GM21423 (cell line): Measurements from ENCODE around the gene PDE4B.
"Not testable (repeated sequence)": the region's sequence is repeated elsewhere in the genome, so short reads cannot be mapped to it uniquely, and the experiment has no call there.

Experiments
- ATAC-seq: cut with Tn5 transposase; IDR thresholded peaks from one replicate; pipeline ENCODE4 v1.9.1; 2021; ENCODE audit warnings: mild to moderate bottlenecking, moderate library complexity; ENCODE audit not compliant: unreplicated experiment

The PDE4B gene

GRCh38 chr1:65813956-65814355, 21.3 kb downstream of the PDE4B start:
- ATAC-seq = no peak

GRCh38 chr1:65814752-65815151, 22.1 kb downstream of the PDE4B start:
- ATAC-seq = no peak

DNA sequence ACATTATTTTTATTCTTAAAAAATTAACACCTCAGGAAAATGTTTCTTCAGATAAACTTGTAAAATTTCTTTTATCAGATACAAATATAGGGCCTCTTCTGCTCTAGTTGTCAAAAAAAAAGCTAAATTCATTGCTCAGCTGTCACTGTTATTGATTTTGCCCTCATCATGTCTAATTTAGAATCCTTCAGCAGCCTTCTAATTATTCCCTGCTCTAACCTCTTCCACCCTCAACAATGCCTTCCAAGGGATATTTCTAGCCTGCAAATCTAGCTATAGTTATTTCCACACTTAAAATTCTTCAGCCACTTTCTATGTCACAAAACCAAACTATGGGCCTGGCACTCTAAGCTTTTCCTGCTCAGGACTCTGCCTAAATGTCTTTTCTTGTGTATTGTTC, 25.2 kb downstream of the PDE4B start:
- ATAC-seq = no peak

- no peak for ATAC-seq
Measured at GRCh38 chr1:65818966-65819365, 26.3 kb downstream of the PDE4B start.

DNA sequence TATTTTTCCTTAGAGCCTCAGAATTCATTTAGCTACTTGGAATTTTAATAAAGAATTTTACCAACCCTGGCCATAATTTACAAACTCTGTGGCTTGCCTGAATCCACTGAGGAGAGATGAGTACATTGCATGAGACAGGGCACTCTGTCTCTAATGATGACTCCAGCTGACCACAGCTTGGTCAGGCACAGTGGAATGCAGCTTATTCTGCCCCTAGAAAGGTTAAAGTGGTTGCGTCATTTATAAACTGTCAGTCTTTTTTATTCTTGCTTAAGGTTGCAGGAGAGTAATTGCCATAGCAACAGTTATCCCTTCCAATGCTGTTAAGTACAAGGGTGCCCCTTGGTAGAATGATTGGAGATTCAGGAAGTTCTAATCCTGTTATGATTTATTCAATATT, 28.3 kb downstream of the PDE4B start:
- ATAC-seq = no peak

GRCh38 chr1:65821386-65821785, 28.7 kb downstream of the PDE4B start:
- no peak for ATAC-seq

- ATAC-seq = no peak
Measured at GRCh38 chr1:65824103-65824502, 31.4 kb downstream of the PDE4B start.

DNA sequence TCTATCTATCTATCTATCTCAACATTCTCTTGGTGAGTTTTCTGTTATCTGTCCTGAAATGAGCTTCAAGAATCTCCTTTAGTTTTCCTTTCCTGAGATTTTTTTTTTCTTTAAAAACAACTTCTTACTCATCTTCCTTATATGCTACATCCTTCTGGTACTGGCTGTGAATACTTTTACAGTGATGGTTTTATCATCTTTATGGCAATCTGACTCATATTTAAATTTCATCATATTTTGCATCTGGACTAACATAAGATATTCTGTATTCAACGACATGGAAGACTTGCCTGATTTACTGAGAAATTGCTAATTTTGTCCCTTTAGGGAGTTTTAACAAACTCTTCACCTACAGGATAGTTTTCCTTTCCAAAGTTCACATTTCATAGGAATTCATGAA, 33.0 kb downstream of the PDE4B start:
- no peak for ATAC-seq

- ATAC-seq = no peak
Measured at GRCh38 chr1:65826782-65827181, 34.1 kb downstream of the PDE4B start.

GRCh38 chr1:65827346-65827745, 34.7 kb downstream of the PDE4B start:
- no peak for ATAC-seq

DNA sequence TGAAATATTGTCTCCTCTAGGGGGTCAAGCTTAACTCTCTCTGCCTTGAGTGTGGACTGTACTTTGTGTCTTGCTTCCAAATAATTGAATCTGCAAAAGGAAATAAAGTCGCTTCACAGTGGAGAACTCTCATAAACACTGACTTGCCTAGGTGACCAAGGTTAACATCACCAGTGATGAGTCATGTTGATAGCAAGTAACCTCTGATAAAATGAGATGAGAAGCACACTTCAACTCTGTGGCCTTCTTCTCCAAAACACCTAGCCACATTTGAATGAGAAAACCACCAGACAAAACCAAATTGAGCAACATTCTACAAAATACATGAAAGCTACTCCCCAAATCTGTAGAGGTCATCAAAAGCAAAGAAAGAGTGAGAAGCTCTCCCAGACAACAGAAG, 37.6 kb downstream of the PDE4B start:
- ATAC-seq = no peak

GRCh38 chr1:65832296-65832695, 39.6 kb downstream of the PDE4B start:
- no peak for ATAC-seq

DNA sequence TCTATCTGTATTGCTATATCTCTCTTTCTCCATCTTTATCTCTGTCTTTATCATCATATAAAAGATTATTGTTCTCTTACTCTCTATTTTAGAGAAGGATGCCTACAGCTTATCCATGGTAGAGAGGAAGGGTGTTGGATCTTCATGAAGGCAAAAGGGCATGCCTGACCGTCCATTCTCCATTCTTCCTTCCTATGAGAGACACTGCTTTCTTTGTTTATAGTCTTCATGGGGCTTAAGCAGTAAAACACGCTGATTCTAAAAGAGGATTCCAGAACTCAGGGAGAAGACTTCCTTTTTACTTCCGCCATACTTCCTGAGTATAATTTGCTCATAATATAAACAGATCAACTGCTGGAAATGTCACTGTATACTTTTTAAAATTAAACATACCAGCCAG, 44.0 kb downstream of the PDE4B start:
- no peak for ATAC-seq

- no peak for ATAC-seq
Measured at GRCh38 chr1:65840683-65841082, 48.0 kb downstream of the PDE4B start.

GRCh38 chr1:65844296-65844695, 51.6 kb downstream of the PDE4B start:
- no peak for ATAC-seq

DNA sequence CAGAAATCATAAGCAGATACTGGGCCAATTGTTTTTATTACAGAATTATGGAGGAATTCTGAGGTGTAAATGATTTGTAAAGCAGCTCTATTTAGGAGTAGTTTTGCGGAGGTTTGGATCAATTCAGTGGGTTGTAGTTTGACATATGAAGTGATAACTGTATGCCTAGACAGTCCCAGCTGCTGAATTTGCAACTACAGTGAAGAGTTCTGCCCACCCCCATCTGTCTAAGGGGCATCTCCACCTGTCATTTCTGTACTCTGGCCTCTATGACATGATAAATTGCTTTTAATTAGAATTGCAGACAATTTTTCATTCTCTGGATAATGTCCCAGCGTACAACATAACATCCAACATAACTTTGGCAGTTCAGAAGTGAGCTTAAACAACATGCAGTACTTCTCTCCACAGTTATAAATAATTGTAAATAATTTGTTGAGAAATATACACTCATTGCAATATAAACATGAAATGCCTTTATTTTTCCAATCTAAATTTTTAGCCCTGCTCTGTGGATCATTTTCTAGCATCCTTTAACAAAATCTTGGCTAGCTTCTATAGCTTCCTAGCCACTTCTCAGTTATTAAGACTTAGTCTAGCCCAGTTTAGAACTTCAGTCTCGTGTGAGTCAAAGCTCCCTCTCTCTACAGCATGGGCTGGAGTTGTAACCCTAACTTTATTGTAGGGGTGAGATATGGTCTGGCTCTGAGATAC, 52.3 kb downstream of the PDE4B start:
- ATAC-seq = no peak

DNA sequence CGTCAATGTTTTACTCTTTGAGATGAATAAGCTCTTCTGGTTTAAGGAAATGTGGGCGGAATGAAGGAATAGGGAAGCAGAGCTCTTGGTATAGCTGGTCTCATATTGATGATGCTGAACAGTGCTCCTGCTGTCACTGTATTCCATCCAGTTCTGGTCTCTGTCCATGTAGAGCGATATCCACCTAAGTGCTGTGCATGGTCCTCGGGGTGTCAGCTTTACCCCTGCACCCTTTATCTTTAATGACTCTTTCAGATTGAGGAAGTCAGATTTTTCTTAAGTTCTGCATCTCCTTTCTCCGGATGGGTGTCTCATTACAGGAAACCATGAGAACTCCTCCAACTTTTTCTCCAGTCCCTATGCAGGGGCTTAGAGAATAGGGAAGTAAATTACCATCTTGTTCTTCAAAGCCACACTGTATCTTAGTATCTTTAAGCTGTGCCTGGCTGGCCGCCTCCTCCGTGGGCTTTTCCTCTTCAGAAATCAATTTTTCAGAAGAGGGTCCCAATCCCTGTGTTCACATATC, 52.9 kb downstream of the PDE4B start:
- ATAC-seq = no peak

DNA sequence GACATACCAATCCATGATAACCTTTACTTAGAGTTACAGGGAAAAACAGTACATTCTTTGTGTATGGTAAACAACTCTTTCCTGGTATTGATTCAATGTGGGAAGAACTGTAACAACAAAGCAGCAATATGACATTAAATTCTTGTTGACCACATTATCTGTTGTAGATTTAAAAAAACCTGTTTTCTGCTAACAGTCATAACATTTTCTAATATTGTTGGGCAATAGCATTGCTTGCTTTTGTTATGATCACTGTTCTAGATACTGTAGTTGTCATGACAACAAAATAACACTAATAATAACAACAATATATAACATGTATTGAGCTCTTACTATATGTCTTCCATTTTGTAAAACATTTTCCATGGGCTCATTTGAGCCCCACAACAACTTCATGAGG, 54.2 kb downstream of the PDE4B start:
- ATAC-seq = no peak

DNA sequence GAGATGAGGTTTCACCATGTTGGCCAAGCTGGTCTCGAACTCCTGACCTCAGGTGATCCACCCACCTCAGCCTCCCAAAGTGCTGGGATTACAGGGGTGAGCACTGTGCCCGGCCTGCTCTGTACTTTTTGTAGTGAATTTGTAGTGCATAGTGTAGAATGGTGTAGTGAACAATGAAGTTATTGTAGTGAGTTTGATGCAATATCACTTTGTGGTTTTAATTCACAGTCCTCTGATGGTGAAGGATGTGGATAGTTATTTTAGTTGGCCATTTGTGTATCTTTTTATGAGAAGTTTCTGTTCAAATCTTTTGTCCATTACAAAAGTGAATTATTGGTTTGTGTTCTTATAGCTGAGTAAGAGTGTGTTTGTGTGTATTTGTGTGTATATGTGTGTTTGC, 57.6 kb downstream of the PDE4B start:
- ATAC-seq = no peak

DNA sequence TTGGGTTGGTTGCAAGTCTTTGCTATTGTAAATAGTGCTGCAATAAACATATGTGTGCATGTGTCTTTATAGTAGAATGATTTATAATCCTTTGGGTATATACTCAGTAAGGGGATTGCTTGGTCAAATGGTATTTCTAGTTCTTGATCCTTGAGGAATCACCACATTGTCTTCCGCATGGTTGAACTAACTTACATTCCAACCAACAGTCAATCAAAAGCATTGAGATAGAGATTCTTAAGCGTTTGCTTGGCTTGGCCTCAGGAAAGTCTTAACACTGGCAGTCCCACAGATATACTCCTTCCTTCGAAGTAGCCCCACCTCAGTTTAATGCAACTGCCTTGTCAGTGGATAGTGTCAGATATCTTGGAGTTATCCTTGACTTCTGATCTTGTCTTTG, 63.9 kb downstream of the PDE4B start:
- not testable (repeated sequence) for ATAC-seq

- ATAC-seq = no peak
Measured at GRCh38 chr1:65866439-65866838, 73.7 kb downstream of the PDE4B start.

- ATAC-seq = no peak
Measured at GRCh38 chr1:65872301-65872700, 79.6 kb downstream of the PDE4B start.

DNA sequence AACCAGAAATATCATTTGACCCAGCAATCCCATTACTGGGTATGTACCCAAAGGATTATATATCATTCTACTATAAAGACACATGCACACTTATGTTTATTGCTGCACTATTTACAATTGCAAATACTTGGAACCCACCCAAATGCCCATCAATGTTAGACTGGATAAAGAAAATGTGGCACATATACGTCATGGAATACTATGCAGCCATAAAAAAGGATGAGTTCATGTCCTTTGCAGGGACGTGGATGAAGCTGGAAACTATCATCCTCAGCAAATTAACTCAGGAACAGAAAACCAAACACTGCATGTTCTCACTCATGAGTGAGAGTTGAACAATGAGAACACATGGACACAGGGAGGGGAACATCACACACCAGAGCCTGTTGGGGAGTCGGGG, 85.6 kb downstream of the PDE4B start:
- ATAC-seq = not testable (repeated sequence)
